GM12878 (cell line): ENCODE data around the gene ARHGEF16. TPM values are rescaled to one million over a fixed set of nuclear protein-coding genes. Genes with fewer than 3 reads are reported as not detected.

Experiments used
- ATAC-seq: fragments of 200-7000 bp; cut with Tn5 transposase; 3 replicates; pipeline ENCODE4 v1.9.1; 2020; ENCODE audit warnings: mild to moderate bottlenecking, moderate library complexity
- BruUV-seq: library from RNA; stranded (reverse); fragments of 400-500 nt; replicated peaks from 2 replicates; lab custom pipeline; 2021; lab: Mats Ljungman, UMichigan
- CTCF ChIA-PET: fragments of 300-600 bp; sonication (Branson Sonifier 250); formaldehyde crosslinking; extraction: SDS; loops from one replicate; lab custom pipeline; 2021; ENCODE audit warnings: inconsistent platforms; lab: Yijun Ruan, JAX
- POLR2A ChIA-PET: fragments of 350-600 bp; formaldehyde crosslinking; extraction: SDS; loops from one replicate; lab custom pipeline; 2021; ENCODE audit warnings: inconsistent platforms; lab: Charles Lee
- RAD21 ChIA-PET: fragments of 300-600 bp; sonication (Branson Sonifier 250); formaldehyde crosslinking; loops from one replicate; lab custom pipeline; 2023; ENCODE audit warnings: antibody characterized with exemption; ENCODE audit not compliant: unreplicated experiment; lab: Charles Lee
- SMC1A ChIA-PET: fragments of 300-600 bp; sonication (Branson Sonifier 250); formaldehyde crosslinking; loops from one replicate; lab custom pipeline; 2023; ENCODE audit not compliant: unreplicated experiment, uncharacterized antibody; lab: Charles Lee
- DNase-seq: peaks from one replicate; pipeline ENCODE4 v3.0.0-alpha.2; 2011; ENCODE audit warnings: low read depth, low spot score
- FAIRE-seq: peaks from 3 replicates; lab custom pipeline; 2011; peaks lifted over from hg19 to GRCh38; lab: Jason Lieb, UNC
- H2AFZ ChIP-seq: 2 replicates; pipeline ENCODE4 v1.6.0; 2011; ENCODE audit warnings: low read depth, low read length, control low read depth; ENCODE audit not compliant: control insufficient read depth
- H3K27ac ChIP-seq: 2 replicates; pipeline ENCODE4 v1.5.1; 2011; ENCODE audit warnings: control low read depth; ENCODE audit not compliant: control insufficient read depth, insufficient read depth
- H3K27me3 ChIP-seq, 2 experiments: replicated peaks in 1 of 2; 2 replicates each; pipeline versions ENCODE4 v1.6.0 to v1.6.1; 2011; ENCODE audit warnings: low read length in 1 of 2; ENCODE audit not compliant: control insufficient read depth in 2 of 2, insufficient read depth in 2 of 2
- H3K36me3 ChIP-seq, 2 experiments: 2 replicates each; pipeline ENCODE4 v1.5.1; 2011; ENCODE audit warnings: low read length in 1 of 2; ENCODE audit not compliant: control insufficient read depth in 2 of 2, insufficient read depth in 2 of 2
- H3K4me1 ChIP-seq: 2 replicates; pipeline ENCODE4 v1.6.1; 2011; ENCODE audit warnings: mild to moderate bottlenecking, low read length, moderate library complexity, mixed read lengths; ENCODE audit not compliant: control insufficient read depth, insufficient read depth
- H3K4me2 ChIP-seq: 2 replicates; pipeline ENCODE4 v1.6.0; 2011; ENCODE audit warnings: control low read depth; ENCODE audit not compliant: control insufficient read depth, insufficient read depth
- H3K4me3 ChIP-seq: fragments of 200-600 bp; sonication (generic); 2 replicates; pipeline ENCODE4 v1.5.1; 2016
- H3K79me2 ChIP-seq: 2 replicates; pipeline ENCODE4 v1.6.0; 2011; ENCODE audit warnings: low read length; ENCODE audit not compliant: control insufficient read depth, insufficient read depth
- H3K9ac ChIP-seq: 2 replicates; pipeline ENCODE4 v1.8.0; 2011; ENCODE audit warnings: low read length, control low read depth, mixed read lengths; ENCODE audit not compliant: control insufficient read depth, insufficient read depth
- H3K9me3 ChIP-seq: replicated peaks from 3 replicates; pipeline ENCODE4 v1.5.1; 2011; ENCODE audit warnings: mild to moderate bottlenecking, low read length; ENCODE audit not compliant: control insufficient read depth, insufficient read depth
- H4K20me1 ChIP-seq: 2 replicates; pipeline ENCODE4 v1.6.0; 2011; ENCODE audit not compliant: control insufficient read depth, insufficient read depth
- ATF7 ChIP-seq: fragments of 450-650 bp; IDR thresholded peaks from 2 replicates; pipeline ENCODE4 v1.6.1; 2016; ENCODE audit warnings: low read depth, mild to moderate bottlenecking
- BRCA1 ChIP-seq: IDR thresholded peaks from 2 replicates; pipeline ENCODE4 v1.6.1; 2011; ENCODE audit warnings: low read depth, low read length, improper control_type of control experiment
- CEBPB ChIP-seq, 2 experiments: fragments of 150-350 bp in 1 of 2; IDR thresholded peaks; 2 replicates each; pipeline ENCODE4 v1.6.1; 2012 to 2014; ENCODE audit warnings: low read depth in 2 of 2, low read length in 2 of 2, borderline replicate concordance in 1 of 2, inconsistent platforms in 1 of 2
- KAT2A ChIP-seq: conservative IDR thresholded peaks from 2 replicates; pipeline ENCODE4 v1.6.1; 2011; ENCODE audit warnings: low read depth, low read length; ENCODE audit not compliant: control insufficient read depth
- LARP7 ChIP-seq: fragments of 450-650 bp; IDR thresholded peaks from 2 replicates; pipeline ENCODE4 v1.6.1; 2017; ENCODE audit warnings: mild to moderate bottlenecking
- MEF2B ChIP-seq: fragments of 450-650 bp; IDR thresholded peaks from 2 replicates; pipeline ENCODE4 v1.6.1; 2018; ENCODE audit warnings: mild to moderate bottlenecking, moderate library complexity; ENCODE audit not compliant: partially characterized antibody, poor library complexity, severe bottlenecking
- POU2F2 ChIP-seq: IDR thresholded peaks from 3 replicates; pipeline ENCODE4 v1.6.1; 2011; ENCODE audit warnings: low read depth, mild to moderate bottlenecking, low read length, borderline replicate concordance
- RAD51 ChIP-seq: fragments of 450-650 bp; IDR thresholded peaks from 2 replicates; pipeline ENCODE4 v1.6.1; 2016; ENCODE audit warnings: moderate library complexity, mild to moderate bottlenecking, inconsistent platforms
- RFX5 ChIP-seq: IDR thresholded peaks from 2 replicates; pipeline ENCODE4 v1.6.1; 2011; ENCODE audit warnings: low read depth, low read length, improper control_type of control experiment
- SREBF1 ChIP-seq: IDR thresholded peaks from 2 replicates; pipeline ENCODE4 v1.6.1; 2012; ENCODE audit warnings: mild to moderate bottlenecking, low read length
- ZNF217 ChIP-seq: fragments of 450-650 bp; IDR thresholded peaks from 2 replicates; pipeline ENCODE4 v1.6.1; 2017; ENCODE audit warnings: antibody characterized with exemption, mild to moderate bottlenecking
- WGBS: methylation state at CpG from one replicate; pipeline ENCODE4 v1.1.6; 2016; ENCODE audit warnings: low lambda C conversion rate; ENCODE audit not compliant: insufficient replicate concordance, insufficient coverage; ENCODE audit errors: missing lambda C conversion rate; 5-methylcytosine and 5-hydroxymethylcytosine counted together
- in situ Hi-C: fragments of 300-500 bp; cut with MboI; formaldehyde crosslinking; loops from 9 replicates; pipeline ENCODE4 v1.14.3; 2018; ENCODE audit warnings: mixed read lengths
- intact Hi-C: fragments of 100-400 bp; cut with micrococcal nuclease; formaldehyde crosslinking; loops from one replicate; pipeline ENCODE4 v1.14.2; 2022; ENCODE audit not compliant: unreplicated experiment
- polyA plus RNA-seq, 11 experiments: library from polyadenylated mRNA; depleted of rRNA in 4 of 11; unstranded in 6 of 11; stranded (reverse) in 5 of 11; fragments of >200 nt; fragmentation: Nextera tagmentation in 4 of 11; fragmentation: Illumina TruSeq in 1 of 11; extraction: Ambion mirVana in 4 of 11; extraction: Trizol in 1 of 11; gene quantifications; 1 replicate in 1 of 11; 2 replicates in 10 of 11; pipeline versions ENCODE4 v1.2.1 to v1.2.3, GENCODE V29; 2011 to 2016; ENCODE audit warnings: inconsistent platforms in 2 of 11, missing spikeins in 2 of 11, low read depth in 1 of 11
- total RNA-seq, 4 experiments: library from RNA; depleted of rRNA in 3 of 4; stranded (reverse); fragments of >200 nt in 3 of 4; fragmentation: Illumina TruSeq in 1 of 4; extraction: Trizol in 1 of 4; gene quantifications; 2 replicates each; pipeline versions ENCODE4 v1.2.1 to v1.2.3, GENCODE V29; 2013 to 2021
- TF ChIP-seq, protein P1 (sequence below): fragments of 450-650 bp; IDR thresholded peaks from 2 replicates; pipeline ENCODE4 v1.6.1; 2016; ENCODE audit warnings: mild to moderate bottlenecking
- TF ChIP-seq, protein P2 (sequence below), 3 experiments: IDR thresholded peaks in 2 of 3; conservative IDR thresholded peaks in 1 of 3; 2 replicates each; pipeline ENCODE4 v1.5.1; 2011; ENCODE audit warnings: low read depth in 3 of 3, low read length in 3 of 3, mild to moderate bottlenecking in 3 of 3, control low read depth in 2 of 3, moderate library complexity in 2 of 3, inconsistent platforms in 1 of 3, mixed read lengths in 1 of 3; ENCODE audit not compliant: control insufficient read depth in 2 of 3, insufficient read depth in 1 of 3; ENCODE audit errors: extremely low read depth in 1 of 3

ARHGEF16 gene
- total and polyA plus RNA-seq, 10 of the 15 experiments (the other 5 are each of a cell fraction or from before 2014, with no cell fraction given) = not detected

DNA sequence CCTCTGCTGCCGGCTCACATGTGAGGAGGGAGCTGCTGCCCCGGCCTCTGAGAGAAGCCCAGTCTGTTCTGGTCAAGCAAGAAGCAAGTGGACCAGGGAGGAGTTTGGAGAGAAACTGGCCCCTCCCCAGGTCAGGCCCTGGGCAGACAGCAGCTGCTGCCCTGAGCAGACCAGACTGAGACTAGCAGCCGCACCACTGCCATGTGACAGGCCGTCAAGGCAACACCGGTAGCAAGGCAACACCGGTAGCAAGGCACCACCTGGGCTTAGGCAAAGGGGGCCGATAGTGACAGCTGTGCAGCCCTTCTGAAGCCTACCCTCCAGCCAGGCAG is 50.3 kb downstream of the ARHGEF16 start:
- CTCF ChIA-PET = no interaction called here
- no peak for ATAC-seq
- no peak overlapping the region for H3K27ac ChIP-seq
- no peaks in the 10 kb centered on the region for H3K36me3 ChIP-seq
- no peaks in the 10 kb centered on the region for H3K27me3 ChIP-seq
- 61% methylated on average over 7 of the region's 7 CpGs for WGBS
- H3K79me2 ChIP-seq = no peaks in the 10 kb centered on the region
- no peak overlapping the region for H3K4me3 ChIP-seq
- POLR2A ChIA-PET = no interaction called here
- no peak for FAIRE-seq
- intact Hi-C loops = no loop called here
- H3K4me1 ChIP-seq = no peaks in the 10 kb centered on the region
- BruUV-seq = no TSS peak
- H4K20me1 ChIP-seq = no peaks in the 10 kb centered on the region
- H3K9me3 ChIP-seq = no peaks in the 10 kb centered on the region
- SMC1A ChIA-PET = no interaction called here
- in situ Hi-C loops = no loop called here
- H3K9ac ChIP-seq = no peak overlapping the region
- no peak for DNase-seq
- RAD21 ChIA-PET = no interaction called here
- TF ChIP-seq RAD51 = no peak
- TF ChIP-seq, protein P1, sequence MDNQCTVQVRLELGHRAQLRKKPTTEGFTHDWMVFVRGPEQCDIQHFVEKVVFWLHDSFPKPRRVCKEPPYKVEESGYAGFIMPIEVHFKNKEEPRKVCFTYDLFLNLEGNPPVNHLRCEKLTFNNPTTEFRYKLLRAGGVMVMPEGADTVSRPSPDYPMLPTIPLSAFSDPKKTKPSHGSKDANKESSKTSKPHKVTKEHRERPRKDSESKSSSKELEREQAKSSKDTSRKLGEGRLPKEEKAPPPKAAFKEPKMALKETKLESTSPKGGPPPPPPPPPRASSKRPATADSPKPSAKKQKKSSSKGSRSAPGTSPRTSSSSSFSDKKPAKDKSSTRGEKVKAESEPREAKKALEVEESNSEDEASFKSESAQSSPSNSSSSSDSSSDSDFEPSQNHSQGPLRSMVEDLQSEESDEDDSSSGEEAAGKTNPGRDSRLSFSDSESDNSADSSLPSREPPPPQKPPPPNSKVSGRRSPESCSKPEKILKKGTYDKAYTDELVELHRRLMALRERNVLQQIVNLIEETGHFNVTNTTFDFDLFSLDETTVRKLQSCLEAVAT = no peak
- TF ChIP-seq RFX5 = no peak
- TF ChIP-seq BRCA1 = no peak
- no peak for TF ChIP-seq ZNF217
- TF ChIP-seq MEF2B = no peak
- no peak for TF ChIP-seq ATF7
- TF ChIP-seq, protein P2, sequence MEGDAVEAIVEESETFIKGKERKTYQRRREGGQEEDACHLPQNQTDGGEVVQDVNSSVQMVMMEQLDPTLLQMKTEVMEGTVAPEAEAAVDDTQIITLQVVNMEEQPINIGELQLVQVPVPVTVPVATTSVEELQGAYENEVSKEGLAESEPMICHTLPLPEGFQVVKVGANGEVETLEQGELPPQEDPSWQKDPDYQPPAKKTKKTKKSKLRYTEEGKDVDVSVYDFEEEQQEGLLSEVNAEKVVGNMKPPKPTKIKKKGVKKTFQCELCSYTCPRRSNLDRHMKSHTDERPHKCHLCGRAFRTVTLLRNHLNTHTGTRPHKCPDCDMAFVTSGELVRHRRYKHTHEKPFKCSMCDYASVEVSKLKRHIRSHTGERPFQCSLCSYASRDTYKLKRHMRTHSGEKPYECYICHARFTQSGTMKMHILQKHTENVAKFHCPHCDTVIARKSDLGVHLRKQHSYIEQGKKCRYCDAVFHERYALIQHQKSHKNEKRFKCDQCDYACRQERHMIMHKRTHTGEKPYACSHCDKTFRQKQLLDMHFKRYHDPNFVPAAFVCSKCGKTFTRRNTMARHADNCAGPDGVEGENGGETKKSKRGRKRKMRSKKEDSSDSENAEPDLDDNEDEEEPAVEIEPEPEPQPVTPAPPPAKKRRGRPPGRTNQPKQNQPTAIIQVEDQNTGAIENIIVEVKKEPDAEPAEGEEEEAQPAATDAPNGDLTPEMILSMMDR (IDR thresholded peaks at IDR 0.05 in 2 of 3, conservative IDR thresholded peaks at IDR 0.05 in 1 of 3; ENCODE audit: control insufficient read depth in 2 of 3, extremely low read depth in 1 of 3, insufficient read depth in 1 of 3, low read depth in 3 of 3, low read length in 3 of 3) = no peak
- no peak for TF ChIP-seq KAT2A
- TF ChIP-seq CEBPB (IDR thresholded peaks at IDR 0.05; ENCODE audit: borderline replicate concordance in 1 of 2, low read depth in 2 of 2, low read length in 2 of 2) = no peak
- TF ChIP-seq SREBF1 = no peak
- TF ChIP-seq POU2F2 = no peak
- no peak for TF ChIP-seq LARP7
- no peak overlapping the region for H3K4me2 ChIP-seq
- H2AFZ ChIP-seq = no peak overlapping the region
